HG02610 (cell line): ENCODE data around the gene SLC51B.
"Not testable (repeated sequence)": the region's sequence is repeated elsewhere in the genome, so short reads cannot be mapped to it uniquely, and the experiment has no call there.

Experiments used
- ATAC-seq: cut with Tn5 transposase; IDR thresholded peaks from one replicate; pipeline ENCODE4 v1.9.1; 2021; ENCODE audit warnings: mild to moderate bottlenecking, moderate library complexity; ENCODE audit not compliant: unreplicated experiment

Gene SLC51B

DNA sequence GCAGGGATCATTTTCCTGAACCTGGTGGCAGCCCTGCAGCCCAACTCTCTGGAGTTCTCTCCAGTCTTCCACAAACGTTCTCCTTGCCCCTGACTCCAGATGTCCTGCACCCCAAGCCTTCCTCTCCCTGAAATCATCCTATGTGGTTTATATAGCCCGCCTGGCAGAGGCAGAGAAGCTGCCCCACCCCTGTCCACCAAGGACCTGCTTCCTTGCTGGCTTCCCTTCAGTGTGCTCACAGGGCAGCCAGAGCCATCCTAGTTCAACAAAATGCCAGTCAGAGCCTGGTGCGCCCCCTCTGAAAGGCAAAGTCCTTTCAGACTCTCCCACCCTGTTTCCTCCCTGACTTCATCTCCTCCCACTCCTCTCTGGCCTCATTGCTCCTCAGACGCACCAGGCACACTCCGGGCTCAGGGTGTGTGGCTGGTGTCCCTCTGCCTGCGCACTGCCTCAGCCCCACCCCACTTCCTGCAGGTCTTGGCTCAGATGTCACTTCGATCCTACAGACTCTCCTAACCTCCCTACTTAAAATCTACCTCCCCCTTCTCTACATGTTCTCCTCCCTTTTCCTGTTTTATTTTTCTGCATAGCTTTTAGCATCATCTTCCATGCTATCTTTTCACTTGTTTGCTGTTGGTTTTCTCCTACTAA lies 37.2 kb downstream of the SLC51B start:
- ATAC-seq = no peak

DNA sequence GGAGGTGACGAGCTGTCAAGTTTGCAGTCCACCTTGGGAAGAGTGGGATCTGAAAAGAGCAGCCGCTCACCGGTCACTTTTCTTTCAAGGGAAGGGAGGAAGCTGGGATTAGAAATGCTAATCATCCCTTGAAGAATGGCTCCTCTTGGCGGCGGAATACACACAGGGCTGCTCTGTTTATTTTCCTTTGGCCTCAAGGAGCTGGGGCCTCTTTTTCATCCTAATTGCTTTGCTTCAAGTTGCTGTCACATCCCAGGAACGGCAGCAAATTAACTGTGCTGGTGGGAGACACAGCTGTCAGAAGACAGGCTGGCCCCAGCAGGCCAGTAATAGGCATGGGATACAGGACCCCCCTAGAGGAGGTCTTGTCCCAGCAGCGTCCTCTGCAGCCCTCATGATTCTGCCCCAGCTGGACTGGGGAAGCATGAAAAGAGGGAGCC lies 38.1 kb downstream of the SLC51B start:
- no peak for ATAC-seq

DNA sequence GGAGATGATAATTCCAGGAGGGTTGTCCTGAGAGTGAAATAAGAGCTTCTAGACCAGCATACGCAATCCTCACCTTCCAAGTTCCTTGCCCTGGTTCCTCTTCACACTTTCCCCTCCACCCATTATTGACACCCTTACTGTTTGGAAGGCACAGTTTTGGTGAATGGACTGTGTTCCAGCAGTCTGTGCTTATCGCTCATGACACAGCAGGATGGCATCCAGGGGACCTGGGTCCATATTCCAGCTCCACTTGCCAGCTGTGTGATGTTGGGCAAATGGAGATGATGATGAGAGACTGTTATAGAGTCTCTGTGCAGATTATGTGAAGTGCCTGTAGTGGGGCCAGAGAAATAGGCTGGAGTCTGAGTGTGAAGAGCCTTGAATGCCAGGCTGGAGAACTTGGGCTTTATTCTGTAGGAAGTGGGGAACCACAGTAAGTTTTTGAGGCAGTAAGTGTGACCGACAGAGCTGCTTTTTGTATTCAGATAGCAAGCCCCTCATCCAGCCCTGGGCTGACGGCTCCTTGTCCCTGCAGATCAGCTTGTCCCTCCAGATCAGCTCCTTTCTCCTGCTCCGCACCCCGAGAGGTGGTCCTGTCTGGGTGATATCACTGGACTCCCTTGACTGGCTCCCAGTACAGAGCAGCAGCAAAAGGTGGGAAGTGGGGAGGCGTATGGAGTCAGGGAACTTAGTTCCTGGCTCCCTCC lies 39.5 kb downstream of the SLC51B start:
- no peak for ATAC-seq

DNA sequence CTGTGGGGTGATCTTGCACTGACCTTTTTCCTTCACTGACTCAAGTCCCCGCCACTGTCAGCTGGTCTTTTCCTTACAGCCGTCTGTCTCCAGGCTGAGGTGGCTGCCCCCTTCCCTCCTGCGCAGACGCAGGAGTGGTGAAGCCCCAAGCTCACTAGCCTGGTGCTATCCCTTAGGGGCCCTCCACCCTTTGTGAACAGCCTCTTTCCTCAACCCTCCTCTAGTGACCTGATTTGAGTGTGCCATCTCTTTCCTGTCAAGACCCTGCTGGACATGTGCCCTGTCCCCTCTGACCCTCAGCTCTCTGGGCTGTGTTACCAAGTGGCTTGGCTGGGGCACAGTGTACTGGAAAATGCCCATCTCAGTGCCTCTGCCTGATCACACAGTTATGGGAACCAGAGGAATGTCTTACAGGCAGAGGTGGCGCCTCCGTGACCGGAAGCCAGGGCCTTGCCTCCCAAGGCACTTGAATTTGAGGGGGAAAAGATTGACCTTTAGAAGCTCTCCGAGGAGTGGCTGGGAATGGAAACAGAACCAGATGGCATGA lies 40.1 kb downstream of the SLC51B start:
- ATAC-seq = no peak

DNA sequence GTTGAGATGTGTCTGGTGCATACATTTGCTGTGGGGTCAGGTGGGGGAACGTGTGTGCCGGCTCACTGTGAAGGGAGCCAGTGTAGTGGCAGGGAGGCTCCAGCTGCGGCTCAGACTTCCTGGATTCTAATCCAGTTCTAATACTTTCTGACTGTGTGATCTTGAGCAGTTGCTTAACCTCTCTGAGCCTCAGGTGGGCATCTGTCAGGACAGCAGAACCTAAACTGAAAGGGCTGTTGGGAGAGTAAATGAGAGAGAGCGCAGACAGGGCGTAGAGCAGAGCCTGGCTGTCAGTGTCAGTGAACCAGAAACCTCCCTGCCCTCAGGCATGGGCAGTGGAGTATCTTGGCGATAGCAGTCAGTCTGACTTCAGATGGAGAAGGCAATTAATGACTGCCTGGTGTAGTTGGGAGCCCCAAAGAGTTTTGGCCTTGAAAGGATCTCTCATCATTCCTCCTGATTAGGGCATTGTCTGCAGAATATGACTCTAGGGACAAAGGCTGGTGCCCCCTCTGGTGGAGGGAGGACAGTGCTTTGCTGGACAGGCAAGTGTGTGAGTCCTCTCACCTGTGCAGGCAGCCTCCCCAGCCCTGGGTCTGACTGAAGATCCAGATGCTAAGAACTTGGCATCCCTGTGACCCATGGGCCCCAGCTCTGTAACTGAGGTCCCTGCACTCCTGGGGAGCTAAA lies 40.9 kb downstream of the SLC51B start:
- ATAC-seq = no peak

DNA sequence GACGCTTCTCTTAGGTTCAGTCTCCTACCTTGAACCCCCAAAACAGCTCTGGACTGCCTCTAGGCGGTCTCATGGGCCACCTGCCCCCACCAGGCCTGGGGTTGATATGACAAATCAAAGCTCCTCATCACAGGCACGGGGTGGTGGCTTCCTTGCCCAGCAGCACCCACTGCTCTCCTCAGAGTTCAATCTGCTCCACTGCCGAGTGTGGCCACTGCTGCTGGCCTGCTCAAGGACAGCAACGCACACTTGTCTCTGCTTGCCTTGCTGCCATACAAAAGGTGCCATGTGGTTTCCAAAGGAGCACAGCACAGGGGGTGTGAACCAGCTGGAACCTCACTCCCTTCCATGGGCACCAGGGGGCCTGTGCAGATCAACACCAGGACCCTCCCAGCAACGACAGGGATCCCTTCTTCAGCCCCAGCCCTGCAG lies 41.5 kb downstream of the SLC51B start:
- ATAC-seq = no peak

DNA sequence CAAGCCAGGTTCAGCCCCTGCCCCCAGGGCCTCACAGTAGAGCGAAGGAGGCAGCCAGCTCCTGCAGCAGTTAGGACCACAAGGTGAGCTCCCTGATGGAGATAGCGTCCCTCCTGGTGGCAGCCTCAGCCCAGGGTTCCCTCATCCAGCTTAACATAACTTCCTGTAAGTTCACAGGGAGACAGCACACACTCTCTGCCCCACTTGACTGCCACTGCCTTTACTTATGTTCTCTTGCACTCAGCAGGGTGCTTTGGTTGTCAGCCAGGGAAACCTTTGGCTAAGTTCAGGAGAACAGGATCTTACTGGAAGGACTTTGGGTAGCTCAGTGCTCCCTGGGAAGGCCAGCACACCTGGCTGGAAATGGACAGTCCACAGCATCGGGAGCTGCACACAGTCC lies 42.2 kb downstream of the SLC51B start:
- no peak for ATAC-seq

DNA sequence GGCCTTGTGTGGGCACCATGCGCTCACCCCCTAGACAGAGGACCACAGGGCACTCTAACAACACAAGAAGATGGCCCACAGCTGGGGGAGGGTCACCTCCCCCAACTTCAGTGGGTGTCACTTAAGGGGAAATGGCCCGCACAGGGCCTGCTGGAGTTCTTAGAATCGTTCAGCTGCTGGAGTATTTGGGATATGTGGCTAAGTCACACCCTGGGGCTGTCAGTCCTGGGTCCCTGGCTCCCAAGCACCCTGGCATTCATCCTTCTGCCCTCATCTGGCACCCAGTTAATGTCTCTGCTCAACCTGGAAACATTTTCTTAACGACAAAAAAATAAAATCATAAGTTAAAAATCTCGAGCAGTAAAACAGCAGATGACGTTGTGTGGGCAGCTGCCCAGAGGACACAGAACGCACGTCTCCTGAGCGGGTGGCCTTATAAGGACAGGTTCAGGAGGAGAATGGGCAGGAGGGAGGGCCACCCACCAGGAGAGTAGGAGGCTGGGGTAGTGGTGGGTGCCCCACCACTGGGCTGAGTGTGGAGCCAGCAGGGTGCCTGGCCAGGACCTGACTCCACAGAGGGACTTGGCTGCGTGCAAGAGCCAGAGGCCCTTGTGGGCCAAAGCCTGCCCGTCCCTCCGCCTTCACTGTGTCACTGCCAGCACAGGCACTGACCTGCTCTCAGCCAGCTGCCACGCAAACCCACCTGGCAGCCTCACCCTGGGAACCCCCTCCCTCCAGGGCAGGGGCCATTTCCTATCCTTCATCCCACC lies 42.9 kb downstream of the SLC51B start:
- no peak for ATAC-seq

DNA sequence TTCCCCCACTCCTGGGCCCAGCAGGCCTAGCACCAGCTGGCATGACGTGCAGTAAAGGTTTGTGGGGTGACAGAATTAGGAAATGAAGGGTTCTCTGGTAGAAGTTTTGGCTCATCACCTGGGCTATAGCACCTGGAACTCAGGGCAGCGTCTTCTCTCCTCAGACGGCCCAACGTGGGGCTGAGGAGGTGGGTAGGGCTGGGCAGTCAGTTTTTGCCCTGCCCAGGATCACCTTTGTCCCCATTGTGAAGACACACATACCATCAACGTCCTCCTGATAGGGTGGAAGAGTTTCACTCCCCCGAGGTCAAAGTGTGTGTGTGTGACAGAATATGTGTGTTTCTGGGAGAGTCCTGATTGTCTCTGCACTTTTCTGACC lies 43.4 kb downstream of the SLC51B start:
- no peak for ATAC-seq

DNA sequence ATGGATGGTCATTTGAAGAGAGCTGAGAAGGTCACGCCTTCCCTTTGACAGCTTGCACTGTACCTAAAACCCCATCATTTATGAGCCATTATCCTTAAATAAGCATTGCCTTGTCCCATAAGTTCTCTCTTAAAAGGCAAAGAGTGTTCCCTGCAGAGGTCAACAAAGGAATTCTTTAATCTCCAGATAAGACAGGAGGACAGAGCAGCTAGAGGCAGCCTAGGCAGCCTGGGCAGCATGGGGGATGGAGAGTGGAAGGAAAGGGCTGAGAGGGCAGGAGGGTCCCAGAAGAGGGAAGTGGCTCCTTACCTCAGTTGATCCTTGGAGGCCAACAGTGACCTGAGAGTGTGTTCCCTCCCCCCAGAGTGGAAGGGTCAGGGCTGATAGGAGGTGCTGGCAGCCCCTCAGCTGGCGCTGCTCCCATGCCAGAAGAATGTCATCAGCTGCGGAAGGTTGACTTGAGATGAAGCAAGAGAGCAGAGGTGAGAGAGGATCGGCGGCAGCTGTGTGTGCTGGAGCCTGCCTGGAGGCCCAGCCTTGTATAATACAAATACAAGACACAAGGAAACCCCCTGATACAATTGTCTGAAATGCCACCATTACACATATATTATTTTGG lies 44.1 kb downstream of the SLC51B start:
- ATAC-seq = no peak

DNA sequence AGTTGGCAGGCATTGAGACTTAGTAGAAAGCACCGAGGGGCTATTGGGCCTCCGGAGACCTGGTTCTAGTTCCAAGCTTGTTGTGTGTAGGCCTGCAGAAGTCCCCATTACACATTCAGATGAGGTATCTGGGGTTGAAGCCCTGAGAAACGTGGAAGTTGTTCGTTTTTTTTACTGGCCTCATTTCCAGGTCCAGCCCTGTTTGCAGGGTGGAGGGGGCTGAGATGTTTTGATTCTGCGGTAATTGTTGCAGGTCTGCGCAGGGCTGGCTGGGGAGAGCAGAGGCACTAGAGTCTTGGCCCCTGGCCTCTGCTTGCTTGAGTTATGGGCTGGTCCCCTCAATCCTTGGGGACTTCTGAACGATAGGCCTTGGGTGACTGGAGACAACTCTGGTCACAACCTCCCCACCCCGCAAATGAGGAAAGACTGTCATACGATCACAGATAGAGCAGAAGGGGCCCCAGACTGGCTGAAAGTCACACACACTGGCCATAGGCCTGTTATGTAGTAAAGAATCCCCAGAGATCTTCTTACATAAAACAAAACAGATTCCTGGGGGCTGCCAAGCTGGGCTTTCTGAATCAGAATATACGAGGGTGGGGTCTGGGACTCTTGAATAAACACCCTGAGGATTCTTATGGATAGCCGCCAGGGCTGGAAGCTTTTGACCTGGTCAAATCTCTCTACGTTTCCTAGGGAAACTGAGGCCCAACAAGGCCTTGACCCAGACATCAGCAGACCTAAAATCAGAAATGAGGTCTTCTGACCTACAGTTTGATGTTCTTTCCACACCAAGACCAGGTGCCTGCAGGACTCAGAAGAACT lies 47.0 kb downstream of the SLC51B start:
- ATAC-seq = no peak

DNA sequence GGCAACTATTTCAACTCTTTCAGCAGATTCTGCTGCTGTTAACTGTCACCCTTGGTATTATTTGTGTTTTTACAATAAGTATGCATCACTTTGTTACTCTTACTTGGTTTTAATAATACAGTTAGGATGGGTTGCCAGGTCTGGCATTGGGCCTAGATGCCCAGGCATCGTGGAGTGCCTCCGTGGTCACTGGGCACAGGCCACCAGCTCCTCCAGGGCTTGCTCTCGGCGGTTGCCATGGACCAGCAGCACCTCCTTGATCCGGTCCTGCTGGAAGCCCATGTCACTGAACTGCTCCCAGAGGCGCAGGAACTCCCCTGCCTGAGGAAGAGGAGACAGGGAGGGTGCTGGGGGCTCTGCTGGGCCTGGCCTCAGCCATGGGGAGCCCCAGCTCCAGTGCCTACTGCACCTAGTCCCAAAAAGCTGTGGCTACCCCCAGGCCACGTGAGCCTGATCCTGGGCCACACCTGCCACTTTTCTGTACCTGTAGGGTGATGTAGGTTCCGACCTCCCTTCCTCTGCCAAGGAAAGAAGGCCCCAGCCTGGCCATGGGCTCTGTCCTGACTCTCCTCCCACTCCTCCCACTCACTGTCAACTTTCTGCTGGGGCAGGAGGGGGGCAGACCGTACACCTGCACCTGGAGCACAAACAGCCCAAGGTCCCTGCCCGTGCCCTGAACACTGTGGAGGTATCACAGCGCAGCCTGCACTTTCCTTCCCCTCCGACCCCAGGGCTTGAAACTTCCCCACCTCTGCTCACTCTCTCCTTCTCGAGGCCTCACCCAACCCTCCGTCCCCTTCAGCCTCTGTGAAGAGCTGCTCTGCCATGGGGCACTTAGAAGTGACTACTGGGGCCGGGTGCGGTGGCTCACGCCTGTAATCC lies 48.0 kb downstream of the SLC51B start:
- no peak for ATAC-seq

DNA sequence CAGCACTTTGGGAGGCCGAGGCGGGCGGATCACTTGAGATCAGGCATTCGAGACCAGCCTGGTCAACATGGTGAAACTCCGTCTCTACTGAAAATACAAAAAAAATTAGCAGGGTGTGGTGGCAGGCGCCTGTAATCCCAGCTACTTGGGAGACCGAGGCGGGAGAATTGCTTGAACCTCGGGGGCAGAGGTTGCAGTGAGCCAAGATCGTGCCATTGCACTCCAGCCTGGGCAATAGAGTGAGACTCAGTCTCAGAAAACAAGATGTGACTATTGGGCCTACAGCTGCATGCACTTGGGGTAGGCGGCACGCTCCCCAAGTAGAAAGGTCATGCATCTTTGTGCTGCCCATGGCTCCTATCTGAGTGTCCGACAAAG lies 48.6 kb downstream of the SLC51B start:
- not testable (repeated sequence) for ATAC-seq

DNA sequence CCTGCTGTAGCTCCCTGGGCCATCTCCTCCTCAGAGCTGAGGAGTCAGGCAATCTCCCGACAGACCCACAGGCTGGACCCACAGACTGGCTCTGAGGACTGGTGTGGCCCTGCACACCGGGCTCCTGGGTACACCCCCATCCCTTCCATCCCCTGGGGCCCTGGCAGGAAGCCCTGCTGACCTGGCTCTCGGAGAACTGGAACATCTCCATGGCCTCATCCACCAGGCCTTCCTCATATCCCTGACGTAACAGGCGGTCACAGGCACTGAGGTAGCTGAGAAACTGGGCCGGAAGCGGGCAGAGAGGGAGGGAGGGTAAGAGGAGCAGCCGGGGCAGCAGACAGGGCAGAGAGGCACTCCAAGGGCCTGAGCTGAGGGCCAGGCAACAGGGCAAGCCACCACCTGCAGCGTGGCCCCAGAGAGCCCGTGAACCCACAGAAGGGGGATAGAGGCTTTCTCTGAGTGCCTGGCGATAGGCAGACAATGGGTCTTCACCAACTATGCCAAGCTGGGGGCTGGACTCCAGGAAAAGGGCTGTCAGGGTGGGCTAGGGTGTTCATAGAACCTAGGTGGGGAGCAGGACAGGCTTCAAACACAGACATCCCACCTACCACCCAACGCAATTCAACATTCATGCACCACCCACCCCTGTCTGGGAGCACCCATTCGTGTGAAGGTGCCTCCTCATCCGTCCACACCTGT lies 49.3 kb downstream of the SLC51B start:
- no peak for ATAC-seq

DNA sequence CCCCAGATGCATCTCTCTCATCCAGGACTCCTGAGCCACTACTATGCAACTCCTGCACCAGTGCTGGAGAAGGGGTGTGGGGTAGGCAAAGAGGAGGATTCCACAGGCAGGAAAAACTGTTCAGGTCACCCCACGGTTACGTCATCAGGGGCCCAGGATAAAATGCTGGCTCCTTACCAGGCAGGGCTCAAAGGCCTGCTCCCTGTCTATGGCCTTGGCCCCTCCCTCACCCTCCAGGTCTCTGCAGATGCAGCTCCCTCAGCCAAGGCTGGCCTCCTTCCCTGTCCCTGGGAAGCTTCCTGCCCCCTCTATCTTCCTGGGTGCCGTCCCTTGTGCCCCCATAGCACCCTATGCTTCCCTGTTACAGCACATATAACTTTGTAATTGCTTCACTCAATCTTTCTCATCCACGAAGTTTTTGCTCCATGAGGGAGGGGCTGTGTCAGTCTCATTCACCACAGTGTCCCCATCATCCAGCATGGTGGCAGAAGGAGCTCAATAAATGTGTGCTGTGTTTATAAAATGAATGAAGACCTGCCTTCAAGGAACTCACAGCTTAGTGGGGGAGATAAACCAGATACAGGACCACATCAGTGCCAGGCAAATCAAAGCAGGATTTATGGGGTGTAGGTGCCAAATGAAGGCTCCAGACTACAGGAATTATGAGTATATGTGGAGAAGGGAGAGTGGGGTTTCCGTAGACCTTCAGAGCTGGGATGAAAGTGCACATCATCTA lies 50.0 kb downstream of the SLC51B start:
- ATAC-seq = no peak

DNA sequence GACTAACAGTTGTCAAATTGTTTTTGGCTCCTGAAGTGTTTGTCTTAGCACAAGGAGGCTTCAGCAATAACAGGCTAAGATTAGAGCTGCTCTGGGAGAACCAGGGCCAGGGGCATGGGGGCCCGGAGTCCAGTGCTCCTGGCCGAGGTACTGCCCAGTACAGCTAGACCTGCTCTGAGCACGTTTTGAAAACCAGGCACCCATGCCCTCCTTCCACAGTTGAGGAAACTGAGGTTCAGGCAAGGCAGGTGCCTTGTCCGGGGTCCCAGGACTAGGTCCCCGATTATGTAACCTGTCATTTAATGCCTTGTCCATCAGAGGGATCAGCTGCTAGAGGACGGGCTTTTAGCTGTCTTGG lies 50.5 kb downstream of the SLC51B start:
- no peak for ATAC-seq

DNA sequence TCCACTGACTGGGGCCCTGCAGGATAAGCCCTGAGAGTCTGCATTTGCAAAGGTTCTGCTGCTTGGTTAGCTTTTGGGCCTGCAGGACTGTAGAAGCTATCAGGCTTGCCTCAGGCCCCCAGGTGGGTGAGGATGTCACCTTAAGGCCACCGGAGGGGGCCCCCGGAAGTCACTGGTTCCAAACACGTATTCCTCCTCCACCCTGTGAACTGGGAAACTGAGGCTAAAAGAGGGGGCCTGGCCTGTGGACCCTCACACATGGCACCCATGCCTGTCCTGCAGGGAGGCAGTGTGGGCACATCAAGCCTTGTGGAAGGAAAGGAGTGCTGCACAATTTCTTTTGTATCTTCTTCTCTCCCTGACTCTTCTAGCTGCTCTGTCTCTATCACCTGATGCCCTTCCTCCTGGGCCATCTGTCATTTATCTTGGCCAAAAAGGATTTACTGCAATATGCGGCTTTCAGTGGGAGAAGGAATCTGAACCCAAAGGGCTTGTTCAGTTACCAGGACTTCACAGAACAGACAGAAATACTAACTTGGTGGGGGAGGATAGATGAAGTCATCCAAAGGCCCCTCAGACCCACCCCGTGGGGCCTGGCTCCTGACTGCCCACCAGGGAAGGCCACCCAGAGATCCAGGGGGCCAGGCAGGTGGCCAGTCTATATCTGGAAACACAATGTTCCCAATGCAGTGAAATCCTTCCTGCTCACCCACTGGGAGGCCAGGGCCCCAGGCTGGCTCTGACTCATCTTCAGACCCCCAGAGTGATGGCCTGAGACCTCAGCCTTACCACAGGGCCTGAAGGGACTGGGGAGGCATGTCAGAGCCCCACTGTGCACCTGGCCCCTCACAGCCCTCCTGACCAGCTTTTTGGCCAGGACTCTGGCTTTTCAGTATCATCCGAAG lies 51.5 kb downstream of the SLC51B start:
- ATAC-seq = no peak
